OCI-LY3 (cell line): ENCODE measurements around the gene FOXG1.

Experiments
- CTCF ChIP-seq: fragments of 200-600, 300-600 bp; sonication (generic); IDR thresholded peaks from 2 replicates; pipeline ENCODE4 v1.5.1; 2014; ENCODE audit warnings: antibody characterized with exemption, low read length, low read depth
- EZH2phosphoT487 ChIP-seq: fragments of 200-600 bp; shearing (Covaris generic); IDR thresholded peaks from 2 replicates; pipeline ENCODE4 v1.6.1; 2018; ENCODE audit warnings: antibody characterized with exemption, mixed run types, low read depth

- TF ChIP-seq CTCF (no peak), EZH2phosphoT487 (no peak)
These were observed 1.3 kb upstream of the FOXG1 start for GRCh38 chr14:28765169-28765830.
